ENCODE measurements around the gene TMEM252. TPM values are rescaled to one million over a fixed set of nuclear protein-coding genes. Genes with fewer than 3 reads are reported as not detected.

Gene TMEM252
- total RNA-seq, 1 donor from 2014 or later: not detected

GRCh38 chr9:68500457-68501381 is 40.0 kb downstream of the TMEM252 start:
- no peaks in the 10 kb centered on the region for H3K36me3 Mint-ChIP-seq
- no peaks in the 10 kb centered on the region for H3K79me2 ChIP-seq (ENCODE audit: low read depth)

GRCh38 chr9:68498816-68499215 is 41.9 kb downstream of the TMEM252 start:
- peaks cover 4% of the 10 kb centered on the region for H3K27me3 Mint-ChIP-seq (ENCODE audit: insufficient read depth, low read depth)
- H3K4me3 ChIP-seq: no peak overlapping the region
- no peaks in the 10 kb centered on the region for H4K20me1 ChIP-seq (ENCODE audit: low read depth)
- no peak for DNase-seq (ENCODE audit: low spot score)
- H3K9me3 Mint-ChIP-seq: no peaks in the 10 kb centered on the region
- H3K4me2 ChIP-seq: no peak overlapping the region
- no peak overlapping the region for H3K27ac Mint-ChIP-seq
- no peak overlapping the region for H3K9ac ChIP-seq
- H3K4me1 Mint-ChIP-seq: peaks cover 19% of the 10 kb centered on the region
- H3K4me1 ChIP-seq: peaks cover 14% of the 10 kb centered on the region
- H3K79me2 ChIP-seq (ENCODE audit: low read depth): no peaks in the 10 kb centered on the region
- no peaks in the 10 kb centered on the region for H3K9me3 ChIP-seq (ENCODE audit: low read depth)
- H3K36me3 Mint-ChIP-seq: no peaks in the 10 kb centered on the region
- no peak overlapping the region for H3K4me3 Mint-ChIP-seq
- no peak for TF ChIP-seq EZH2phosphoT487 (IDR thresholded peaks at IDR 0.05)
- TF ChIP-seq EZH2 (IDR thresholded peaks at IDR 0.05): no peak
- no peak for TF ChIP-seq CTCF (IDR thresholded peaks at IDR 0.05)
- no peak overlapping the region for H3K27ac ChIP-seq
- no peaks in the 10 kb centered on the region for H3K36me3 ChIP-seq
- H3K27me3 ChIP-seq: peaks cover 100% of the 10 kb centered on the region
- H2AFZ ChIP-seq (replicated peaks): no peak overlapping the region
- H3F3A ChIP-seq (ENCODE audit: low read depth): no peaks in the 10 kb centered on the region

More at GRCh38 chr9:68500457-68501381, 40.0 kb downstream of the TMEM252 start:
- Histone ChIP-seq H3K36me3 (no peaks in the 10 kb centered on the region), H3K9ac (no peak overlapping the region), H3K27me3 (peaks cover 100% of the 10 kb centered on the region), H2AFZ (replicated peaks) (no peak overlapping the region), H3F3A (ENCODE audit: low read depth) (no peaks in the 10 kb centered on the region), H3K27ac (no peak overlapping the region), H3K9me3 (ENCODE audit: low read depth) (no peaks in the 10 kb centered on the region), H4K20me1 (ENCODE audit: low read depth) (no peaks in the 10 kb centered on the region), H3K4me1 (peaks cover 14% of the 10 kb centered on the region), H3K4me2 (no peak overlapping the region), H3K4me3 (no peak overlapping the region)
- Mint-ChIP-seq H3K27me3 (ENCODE audit: insufficient read depth, low read depth) (peaks cover 4% of the 10 kb centered on the region), H3K4me3 (no peak overlapping the region), H3K4me1 (peaks cover 14% of the 10 kb centered on the region), H3K9me3 (no peaks in the 10 kb centered on the region), H3K27ac (peak overlapping the region; percentile 3)
- no peak for TF ChIP-seq CTCF (IDR thresholded peaks at IDR 0.05)
- TF ChIP-seq EZH2phosphoT487 (IDR thresholded peaks at IDR 0.05): no peak
- no peak for TF ChIP-seq EZH2 (IDR thresholded peaks at IDR 0.05)
- DNase-seq (ENCODE audit: low spot score): no peak

GRCh38 chr9:68497629-68498028 is 43.1 kb downstream of the TMEM252 start:
- Histone ChIP-seq H3K36me3 (no peaks in the 10 kb centered on the region), H3F3A (ENCODE audit: low read depth) (no peaks in the 10 kb centered on the region), H3K4me2 (no peak overlapping the region), H2AFZ (replicated peaks) (no peak overlapping the region), H3K9ac (no peak overlapping the region), H3K79me2 (ENCODE audit: low read depth) (no peaks in the 10 kb centered on the region), H3K4me3 (no peak overlapping the region), H4K20me1 (ENCODE audit: low read depth) (no peaks in the 10 kb centered on the region), H3K9me3 (ENCODE audit: low read depth) (no peaks in the 10 kb centered on the region), H3K27me3 (peaks cover 100% of the 10 kb centered on the region), H3K27ac (no peak overlapping the region), H3K4me1 (peaks cover 14% of the 10 kb centered on the region)
- no peaks in the 10 kb centered on the region for H3K9me3 Mint-ChIP-seq
- peaks cover 4% of the 10 kb centered on the region for H3K27me3 Mint-ChIP-seq (ENCODE audit: insufficient read depth, low read depth)
- no peak for DNase-seq (ENCODE audit: low spot score)
- TF ChIP-seq EZH2 (IDR thresholded peaks at IDR 0.05) (no peak), CTCF (IDR thresholded peaks at IDR 0.05) (no peak), EZH2phosphoT487 (IDR thresholded peaks at IDR 0.05) (no peak)
- H3K4me1 Mint-ChIP-seq: peaks cover 23% of the 10 kb centered on the region
- no peak overlapping the region for H3K4me3 Mint-ChIP-seq
- H3K36me3 Mint-ChIP-seq: no peaks in the 10 kb centered on the region
- no peak overlapping the region for H3K27ac Mint-ChIP-seq

Measured in neural progenitor cell (in vitro differentiated cells).